ENCODE measurements around the gene FAH. TPM values are rescaled to one million over a fixed set of nuclear protein-coding genes. Genes with fewer than 3 reads are reported as not detected.

The FAH gene
- total and polyA plus RNA-seq, 2 experiments from 2014 or later: 16.3 to 20.3 TPM

GRCh38 chr15:80176443-80176842 lies 23.6 kb downstream of the FAH start:
- Histone ChIP-seq H3K4me3 (no peak overlapping the region), H3K27ac (ENCODE audit: low read depth) (no peak overlapping the region), H3F3A (replicated peaks; ENCODE audit: low read depth) (no peaks in the 10 kb centered on the region), H3K4me2 (no peak overlapping the region), H2AFZ (no peak overlapping the region), H3K36me3 (ENCODE audit: insufficient read depth) (no peaks in the 10 kb centered on the region), H4K20me1 (replicated peaks; ENCODE audit: insufficient read depth) (no peaks in the 10 kb centered on the region; the same call in 1 of the 2 replicates), H3K4me1 (ENCODE audit: insufficient read depth) (no peaks in the 10 kb centered on the region), H3K27me3 (ENCODE audit: insufficient read depth) (no peaks in the 10 kb centered on the region), H3K9me2 (ENCODE audit: insufficient read depth) (no peaks in the 10 kb centered on the region), H3K79me2 (replicated peaks; ENCODE audit: insufficient read depth) (no peaks in the 10 kb centered on the region)
- ATAC-seq (no peak), DNase-seq (ENCODE audit: low spot score) (no peak)
- Mint-ChIP-seq H3K4me1 (no peaks in the 10 kb centered on the region; the same call in 2 of the 3 replicates), H3K27ac (no peak overlapping the region), H3K9me3 (no peaks in the 10 kb centered on the region; the same call in 2 of the 3 replicates), H3K27me3 (ENCODE audit: insufficient read depth, low read depth, poor library complexity) (peaks cover 3% of the 10 kb centered on the region), H3K36me3 (ENCODE audit: low read depth) (peaks cover 27% of the 10 kb centered on the region), H3K4me3 (no peak overlapping the region)
- TF ChIP-seq CTCF (conservative IDR thresholded peaks at IDR 0.05; ENCODE audit: low read depth in 2 of 2) (no peak), CREB1 (CRISPR knock-in tag; IDR thresholded peaks at IDR 0.05; ENCODE audit: low read depth) (no peak), POLR2AphosphoS5 (IDR thresholded peaks at IDR 0.05; ENCODE audit: low read depth) (no peak), ZNF331 (CRISPR knock-in tag; IDR thresholded peaks at IDR 0.05; ENCODE audit: low read depth) (no peak), REST (IDR thresholded peaks at IDR 0.05; ENCODE audit: unreplicated experiment) (no peak), EZH2phosphoT487 (IDR thresholded peaks at IDR 0.05; ENCODE audit: unreplicated experiment) (no peak), EZH2 (IDR thresholded peaks at IDR 0.05; ENCODE audit: low read depth, unreplicated experiment) (no peak), STAT1 (IDR thresholded peaks at IDR 0.05; ENCODE audit: unreplicated experiment) (no peak), ZNF462 (CRISPR knock-in tag; IDR thresholded peaks at IDR 0.05) (no peak), ETS1 (IDR thresholded peaks at IDR 0.05) (no peak), JUNB (IDR thresholded peaks at IDR 0.05; ENCODE audit: unreplicated experiment) (no peak), ZNF114 (CRISPR knock-in tag; IDR thresholded peaks at IDR 0.05) (no peak), NANOG (IDR thresholded peaks at IDR 0.05; ENCODE audit: borderline replicate concordance) (no peak)
